ENCODE data around the gene PYY. TPM values are rescaled to one million over a fixed set of nuclear protein-coding genes. Genes with fewer than 3 reads are reported as not detected.

PYY gene
- total RNA-seq, 1 experiment from 2014 or later = 2.0 TPM

DNA sequence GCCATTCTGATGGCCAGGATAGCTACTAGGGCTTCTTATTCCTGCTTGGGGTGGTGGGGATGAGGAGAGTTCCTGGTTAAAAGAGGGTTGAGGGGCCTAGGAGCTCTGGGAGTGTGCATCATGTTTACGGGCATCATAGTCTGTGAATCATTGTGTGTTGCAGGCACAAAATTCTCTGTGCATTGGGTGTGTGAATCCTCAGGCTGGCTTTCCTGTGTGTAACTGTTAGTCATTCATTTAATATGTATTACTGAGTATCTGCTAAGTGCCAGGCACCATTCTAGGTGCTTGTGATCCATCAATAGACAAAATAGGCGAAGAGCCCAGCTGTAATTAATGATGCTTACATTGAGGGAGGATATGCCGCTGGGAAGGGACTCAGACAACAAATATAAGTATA, 17.3 kb downstream of the PYY start:
- no CpG with 5 or more reads among the region's 3 CpGs for WGBS (ENCODE audit: extremely low coverage, insufficient read length, low lambda C conversion rate)

More for the DNA sequence above, 17.3 kb downstream of the PYY start:
- H3K4me2 ChIP-seq (ENCODE audit: insufficient read depth, insufficient read length, low read length) = no peak overlapping the region
- H3K4me1 ChIP-seq (ENCODE audit: insufficient read depth, low read length) = no peaks in the 10 kb centered on the region
- H2AK5ac ChIP-seq (ENCODE audit: insufficient read length, low read length) = no peak overlapping the region
- H3K23ac ChIP-seq (ENCODE audit: insufficient read length, low read depth, low read length) = no peak overlapping the region
- no peak overlapping the region for H2BK15ac ChIP-seq (ENCODE audit: low read depth, low read length)
- H3K27ac ChIP-seq (ENCODE audit: insufficient read length, low read depth, low read length) = no peak overlapping the region
- no peaks in the 10 kb centered on the region for H3K79me1 ChIP-seq (ENCODE audit: insufficient read depth, low read depth, low read length, poor library complexity, severe bottlenecking)
- Mint-ChIP-seq H3K27ac (no peak overlapping the region), H3K4me3 (no peak overlapping the region), H3K27me3 (ENCODE audit: low read depth) (peaks cover 60% of the 10 kb centered on the region), H3K4me1 (peaks cover 5 to 16% of the 10 kb centered on the region in 2 experiments), H3K9me3 (no peaks in the 10 kb centered on the region), H3K36me3 (ENCODE audit: insufficient read depth in 1 of 3, low read depth in 3 of 3) (no peaks in the 10 kb centered on the region)
- no peak overlapping the region for H2BK20ac ChIP-seq (ENCODE audit: low read depth, low read length, poor library complexity, severe bottlenecking)
- no peak overlapping the region for H2BK12ac ChIP-seq (ENCODE audit: insufficient read length, low read depth, low read length)
- no peak overlapping the region for H3T11ph ChIP-seq (ENCODE audit: low read length)
- no peak for TF ChIP-seq CTCF (conservative IDR thresholded peaks at IDR 0.05)
- no peaks in the 10 kb centered on the region for H3K79me2 ChIP-seq (ENCODE audit: insufficient read depth, low read length)
- peaks cover 4% of the 10 kb centered on the region for H3K27me3 ChIP-seq (ENCODE audit: insufficient read depth, low read length)
- no peak overlapping the region for H2AFZ ChIP-seq (ENCODE audit: low read length)
- H2BK120ac ChIP-seq (ENCODE audit: low read depth, low read length, poor library complexity, severe bottlenecking) = no peak overlapping the region
- no peaks in the 10 kb centered on the region for H3K9me3 ChIP-seq (ENCODE audit: control insufficient read depth, low read depth, low read length)
- H3K23me2 ChIP-seq (ENCODE audit: insufficient read length, low read depth, low read length, poor library complexity, severe bottlenecking) = no peaks in the 10 kb centered on the region
- no peak for DNase-seq
- H3K18ac ChIP-seq (ENCODE audit: insufficient read length, low read depth, low read length) = no peak overlapping the region
- H4K5ac ChIP-seq (ENCODE audit: insufficient read length, low read depth, low read length) = no peak overlapping the region
- H2BK5ac ChIP-seq (ENCODE audit: insufficient read length, low read length) = no peak overlapping the region
- no peak overlapping the region for H3K56ac ChIP-seq (ENCODE audit: insufficient read length, low read depth, low read length)
- H3K4ac ChIP-seq (ENCODE audit: low read depth, low read length) = no peak overlapping the region
- H4K8ac ChIP-seq (replicated peaks; ENCODE audit: insufficient read length, low read depth, low read length) = no peak overlapping the region
- no peak overlapping the region for H4K91ac ChIP-seq (ENCODE audit: insufficient read length, low read depth, low read length)
- no peak overlapping the region for H3K14ac ChIP-seq (ENCODE audit: insufficient read depth, low read length)
- no peaks in the 10 kb centered on the region for H4K20me1 ChIP-seq (ENCODE audit: control insufficient read depth, insufficient read depth, insufficient read length)
- no peak overlapping the region for H3K9ac ChIP-seq (ENCODE audit: extremely low read depth, insufficient read length, low read length)

Data from H9 (cell line).